H9 (cell line): ENCODE data around the gene FAM171A1. TPM values are rescaled to one million over a fixed set of nuclear protein-coding genes. Genes with fewer than 3 reads are reported as not detected.

Experiments used
- DNase-seq: peaks from one replicate; pipeline ENCODE4 v3.0.0-alpha.2; 2017
- H2AFZ ChIP-seq: one replicate; pipeline ENCODE4 v1.6.1; 2013; ENCODE audit warnings: mild to moderate bottlenecking, low read length, control low read depth, moderate library complexity
- H2AK5ac ChIP-seq: 2 replicates; pipeline ENCODE4 v1.6.1; 2013; ENCODE audit warnings: low read length, control low read depth, mixed read lengths; ENCODE audit not compliant: insufficient read length
- H2BK120ac ChIP-seq: one replicate; pipeline ENCODE4 v1.6.1; 2013; ENCODE audit warnings: low read depth, mild to moderate bottlenecking, low read length, control low read depth, inconsistent platforms; ENCODE audit not compliant: poor library complexity, severe bottlenecking
- H2BK12ac ChIP-seq: 2 replicates; pipeline ENCODE4 v1.6.1; 2013; ENCODE audit warnings: low read length, control low read depth, mixed read lengths, low read depth; ENCODE audit not compliant: insufficient read length
- H2BK15ac ChIP-seq: 2 replicates; pipeline ENCODE4 v1.6.1; 2013; ENCODE audit warnings: low read depth, low read length, control low read depth
- H2BK20ac ChIP-seq: one replicate; pipeline ENCODE4 v1.6.1; 2013; ENCODE audit warnings: low read depth, mild to moderate bottlenecking, low read length, control low read depth, inconsistent platforms; ENCODE audit not compliant: poor library complexity, severe bottlenecking
- H2BK5ac ChIP-seq: 2 replicates; pipeline ENCODE4 v1.6.1; 2013; ENCODE audit warnings: low read length, control low read depth, mixed read lengths; ENCODE audit not compliant: insufficient read length
- H3K14ac ChIP-seq: 2 replicates; pipeline ENCODE4 v1.6.1; 2013; ENCODE audit warnings: low read length, control low read depth; ENCODE audit not compliant: insufficient read depth
- H3K18ac ChIP-seq: 2 replicates; pipeline ENCODE4 v1.6.1; 2013; ENCODE audit warnings: low read depth, mild to moderate bottlenecking, mixed read lengths, low read length, control low read depth; ENCODE audit not compliant: insufficient read length
- H3K23ac ChIP-seq: 2 replicates; pipeline ENCODE4 v1.6.1; 2013; ENCODE audit warnings: low read length, control low read depth, mixed read lengths, low read depth; ENCODE audit not compliant: insufficient read length
- H3K23me2 ChIP-seq: 2 replicates; pipeline ENCODE4 v1.6.1; 2013; ENCODE audit warnings: low read depth, mild to moderate bottlenecking, mixed read lengths, low read length, control low read depth; ENCODE audit not compliant: insufficient read length, poor library complexity, severe bottlenecking
- H3K27ac ChIP-seq: 2 replicates; pipeline ENCODE4 v1.5.1; 2013; ENCODE audit warnings: low read length, control low read depth, mixed read lengths, low read depth; ENCODE audit not compliant: insufficient read length
- H3K27me3 ChIP-seq: 2 replicates; pipeline ENCODE4 v1.6.1; 2013; ENCODE audit warnings: low read length, control low read depth, inconsistent platforms; ENCODE audit not compliant: insufficient read depth
- H3K4ac ChIP-seq: 2 replicates; pipeline ENCODE4 v1.6.1; 2013; ENCODE audit warnings: low read depth, mild to moderate bottlenecking, control low read depth, inconsistent platforms, low read length, moderate library complexity
- H3K4me1 ChIP-seq: 2 replicates; pipeline ENCODE4 v1.6.1; 2013; ENCODE audit warnings: low read length, control low read depth, inconsistent platforms; ENCODE audit not compliant: insufficient read depth
- H3K4me2 ChIP-seq: 2 replicates; pipeline ENCODE4 v1.6.1; 2013; ENCODE audit warnings: low read length, control low read depth, mixed read lengths; ENCODE audit not compliant: insufficient read length, insufficient read depth
- H3K56ac ChIP-seq: 2 replicates; pipeline ENCODE4 v1.6.1; 2013; ENCODE audit warnings: low read depth, mild to moderate bottlenecking, mixed read lengths, low read length, control low read depth; ENCODE audit not compliant: insufficient read length
- H3K79me1 ChIP-seq: 2 replicates; pipeline ENCODE4 v1.6.1; 2013; ENCODE audit warnings: low read depth, mild to moderate bottlenecking, moderate library complexity, low read length, control low read depth, inconsistent platforms; ENCODE audit not compliant: insufficient read depth, poor library complexity, severe bottlenecking
- H3K79me2 ChIP-seq: 2 replicates; pipeline ENCODE4 v1.6.1; 2013; ENCODE audit warnings: low read length, control low read depth, inconsistent platforms; ENCODE audit not compliant: insufficient read depth
- H3K9ac ChIP-seq: 2 replicates; pipeline ENCODE4 v1.6.1; 2013; ENCODE audit warnings: low read length, control low read depth, mixed read lengths; ENCODE audit not compliant: insufficient read length; ENCODE audit errors: extremely low read depth
- H3K9me3 ChIP-seq: one replicate; pipeline ENCODE4 v1.6.1; 2013; ENCODE audit warnings: low read depth, low read length, inconsistent platforms; ENCODE audit not compliant: control insufficient read depth
- H3T11ph ChIP-seq: one replicate; pipeline ENCODE4 v1.6.1; 2013; ENCODE audit warnings: mild to moderate bottlenecking, low read length, control low read depth, inconsistent platforms
- H4K20me1 ChIP-seq: one replicate; pipeline ENCODE4 v1.6.1; 2013; ENCODE audit not compliant: control insufficient read depth, insufficient read length, insufficient read depth
- H4K5ac ChIP-seq: 2 replicates; pipeline ENCODE4 v1.6.1; 2013; ENCODE audit warnings: low read depth, mild to moderate bottlenecking, mixed read lengths, low read length, control low read depth; ENCODE audit not compliant: insufficient read length
- H4K8ac ChIP-seq: replicated peaks from 2 replicates; pipeline ENCODE4 v1.6.1; 2013; ENCODE audit warnings: low read length, control low read depth, mixed read lengths, low read depth; ENCODE audit not compliant: insufficient read length
- H4K91ac ChIP-seq: 2 replicates; pipeline ENCODE4 v1.6.1; 2013; ENCODE audit warnings: low read depth, mild to moderate bottlenecking, moderate library complexity, mixed read lengths, low read length, control low read depth; ENCODE audit not compliant: insufficient read length
- H3K27ac Mint-ChIP-seq, 3 experiments: 2 replicates in 2 of 3; 3 replicates in 1 of 3; pipeline ENCODE4 v1.8.0; 2020 to 2021; ENCODE audit warnings: mixed read lengths in 3 of 3, mild to moderate bottlenecking in 1 of 3, moderate library complexity in 1 of 3
- H3K27me3 Mint-ChIP-seq: 2 replicates; pipeline ENCODE4 v1.8.0; 2021; ENCODE audit warnings: low read depth, mild to moderate bottlenecking, moderate library complexity, mixed read lengths
- H3K36me3 Mint-ChIP-seq, 3 experiments: 2 replicates in 2 of 3; 3 replicates in 1 of 3; pipeline ENCODE4 v1.8.0; 2020 to 2021; ENCODE audit warnings: low read depth in 3 of 3, mixed read lengths in 3 of 3; ENCODE audit not compliant: insufficient read depth in 1 of 3
- H3K4me1 Mint-ChIP-seq, 2 experiments: 2 replicates each; pipeline ENCODE4 v1.8.0; 2020; ENCODE audit warnings: mixed read lengths in 2 of 2
- H3K4me3 Mint-ChIP-seq, 2 experiments: 2 replicates in 1 of 2; 3 replicates in 1 of 2; pipeline ENCODE4 v1.8.0; 2020 to 2021; ENCODE audit warnings: mild to moderate bottlenecking in 2 of 2, mixed read lengths in 2 of 2, moderate library complexity in 1 of 2
- H3K9me3 Mint-ChIP-seq, 2 experiments: 2 replicates in 1 of 2; 3 replicates in 1 of 2; pipeline ENCODE4 v1.8.0; 2020; ENCODE audit warnings: mild to moderate bottlenecking in 2 of 2, mixed read lengths in 2 of 2, moderate library complexity in 1 of 2
- WGBS: extraction: QIAGEN DNeasy Blood & Tissue Kit; methylation state at CpG from one replicate; pipeline ENCODE4 v1.1.7; 2013; ENCODE audit warnings: missing lambda C conversion rate, low lambda C conversion rate, mixed read lengths; ENCODE audit not compliant: insufficient read length; ENCODE audit errors: extremely low coverage; 5-methylcytosine and 5-hydroxymethylcytosine counted together
- total RNA-seq: library from RNA; stranded (reverse); gene quantifications from 2 replicates; pipeline ENCODE4 v1.2.1, GENCODE V29; 2021
- TF ChIP-seq, protein P1 (sequence below): fragments of 200-600 bp; sonication (generic); conservative IDR thresholded peaks from 3 replicates; pipeline ENCODE4 v1.8.0; 2021; ENCODE audit warnings: antibody characterized with exemption, mild to moderate bottlenecking

FAM171A1 gene
- total RNA-seq, 1 experiment from 2014 or later = 37.4 TPM

DNA sequence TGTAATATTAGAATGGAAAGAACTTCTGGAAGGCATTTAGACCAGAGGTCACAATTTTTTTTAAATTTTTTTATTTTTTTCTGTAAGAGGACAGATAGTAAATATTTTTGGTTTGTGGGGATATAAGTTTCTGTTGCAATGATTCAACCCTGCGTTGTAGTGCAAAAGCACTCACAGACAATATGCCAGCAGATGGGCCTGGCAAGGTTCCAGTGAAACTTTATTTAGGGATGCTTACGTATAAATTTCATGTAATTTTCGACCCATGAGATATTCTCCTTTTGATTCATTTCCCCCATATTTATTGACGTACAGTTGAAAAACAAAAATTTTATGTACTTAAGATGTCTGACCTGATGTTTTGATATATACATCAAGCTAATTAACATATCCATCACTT, 129.8 kb downstream of the FAM171A1 start:
- Histone ChIP-seq H2BK12ac (no peak overlapping the region), H3K4me2 (no peak overlapping the region), H3K18ac (no peak overlapping the region), H2BK5ac (no peak overlapping the region), H2AFZ (no peak overlapping the region), H3K27ac (no peak overlapping the region), H3K9me3 (no peaks in the 10 kb centered on the region), H2AK5ac (no peak overlapping the region), H3K23me2 (no peaks in the 10 kb centered on the region), H3T11ph (no peak overlapping the region), H3K23ac (no peak overlapping the region), H3K4ac (no peak overlapping the region), H3K27me3 (no peaks in the 10 kb centered on the region), H2BK120ac (no peak overlapping the region), H3K14ac (no peak overlapping the region), H2BK15ac (no peak overlapping the region), H2BK20ac (no peak overlapping the region), H4K20me1 (no peaks in the 10 kb centered on the region), H4K5ac (no peak overlapping the region), H4K8ac (no peak overlapping the region), H3K79me1 (no peaks in the 10 kb centered on the region), H4K91ac (no peak overlapping the region), H3K79me2 (no peaks in the 10 kb centered on the region), H3K4me1 (no peaks in the 10 kb centered on the region), H3K9ac (no peak overlapping the region), H3K56ac (no peak overlapping the region)
- Mint-ChIP-seq H3K36me3 (peaks cover 0 to 4% (median 0%) of the 10 kb centered on the region in 3 experiments; a peak in 2 of 7 replicates), H3K27me3 (no peaks in the 10 kb centered on the region), H3K4me3 (no peak overlapping the region), H3K27ac (no peak overlapping the region), H3K9me3 (no peaks in the 10 kb centered on the region), H3K4me1 (peaks cover 4 to 7% of the 10 kb centered on the region in 2 experiments; a peak in 3 of 4 replicates)
- no CpG with 5 or more reads among the region's 4 CpGs for WGBS
- no peak for DNase-seq
- TF ChIP-seq, protein P1, sequence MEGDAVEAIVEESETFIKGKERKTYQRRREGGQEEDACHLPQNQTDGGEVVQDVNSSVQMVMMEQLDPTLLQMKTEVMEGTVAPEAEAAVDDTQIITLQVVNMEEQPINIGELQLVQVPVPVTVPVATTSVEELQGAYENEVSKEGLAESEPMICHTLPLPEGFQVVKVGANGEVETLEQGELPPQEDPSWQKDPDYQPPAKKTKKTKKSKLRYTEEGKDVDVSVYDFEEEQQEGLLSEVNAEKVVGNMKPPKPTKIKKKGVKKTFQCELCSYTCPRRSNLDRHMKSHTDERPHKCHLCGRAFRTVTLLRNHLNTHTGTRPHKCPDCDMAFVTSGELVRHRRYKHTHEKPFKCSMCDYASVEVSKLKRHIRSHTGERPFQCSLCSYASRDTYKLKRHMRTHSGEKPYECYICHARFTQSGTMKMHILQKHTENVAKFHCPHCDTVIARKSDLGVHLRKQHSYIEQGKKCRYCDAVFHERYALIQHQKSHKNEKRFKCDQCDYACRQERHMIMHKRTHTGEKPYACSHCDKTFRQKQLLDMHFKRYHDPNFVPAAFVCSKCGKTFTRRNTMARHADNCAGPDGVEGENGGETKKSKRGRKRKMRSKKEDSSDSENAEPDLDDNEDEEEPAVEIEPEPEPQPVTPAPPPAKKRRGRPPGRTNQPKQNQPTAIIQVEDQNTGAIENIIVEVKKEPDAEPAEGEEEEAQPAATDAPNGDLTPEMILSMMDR = no peak
